GM12892 (cell line): ENCODE data around the gene NPM1.

Source experiments
- POLR2A ChIP-seq: IDR thresholded peaks from 2 replicates; pipeline ENCODE4 v1.6.1; 2011; ENCODE audit warnings: low read depth, low read length, control low read depth
- POLR2AphosphoS5 ChIP-seq: IDR thresholded peaks from 2 replicates; pipeline ENCODE4 v1.6.1; 2011; ENCODE audit warnings: low read depth, low read length, control low read depth
- TAF1 ChIP-seq: IDR thresholded peaks from 2 replicates; pipeline ENCODE4 v1.6.1; 2011; ENCODE audit warnings: low read depth, mild to moderate bottlenecking, control low read depth, low read length, borderline replicate concordance

DNA sequence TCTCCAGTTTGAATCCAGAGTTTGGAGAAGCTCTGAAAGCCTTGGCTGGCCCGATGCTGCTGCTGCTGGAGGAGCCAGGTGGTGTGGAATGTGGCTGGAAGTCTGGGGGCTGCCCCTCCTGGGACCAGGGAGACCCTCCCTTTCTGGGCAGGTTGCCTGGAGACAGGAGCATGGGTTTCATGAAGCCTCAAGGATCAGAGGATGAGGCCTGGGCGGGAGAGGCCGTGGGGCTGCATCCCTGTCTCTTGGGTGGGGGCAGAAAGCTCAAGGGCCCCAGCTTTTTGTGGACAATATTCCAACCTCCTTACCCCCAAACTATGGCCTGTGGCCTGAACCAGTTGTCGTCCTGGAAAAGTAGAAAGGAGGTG, 41.9 kb downstream of the NPM1 start:
- no peak for TF ChIP-seq POLR2AphosphoS5
- TF ChIP-seq POLR2A = no peak
- no peak for TF ChIP-seq TAF1
